ENCODE data around the gene IGSF23.
"Not testable (repeated sequence)": the region's sequence is repeated elsewhere in the genome, so short reads cannot be mapped to it uniquely, and the experiment has no call there.

The IGSF23 gene

DNA sequence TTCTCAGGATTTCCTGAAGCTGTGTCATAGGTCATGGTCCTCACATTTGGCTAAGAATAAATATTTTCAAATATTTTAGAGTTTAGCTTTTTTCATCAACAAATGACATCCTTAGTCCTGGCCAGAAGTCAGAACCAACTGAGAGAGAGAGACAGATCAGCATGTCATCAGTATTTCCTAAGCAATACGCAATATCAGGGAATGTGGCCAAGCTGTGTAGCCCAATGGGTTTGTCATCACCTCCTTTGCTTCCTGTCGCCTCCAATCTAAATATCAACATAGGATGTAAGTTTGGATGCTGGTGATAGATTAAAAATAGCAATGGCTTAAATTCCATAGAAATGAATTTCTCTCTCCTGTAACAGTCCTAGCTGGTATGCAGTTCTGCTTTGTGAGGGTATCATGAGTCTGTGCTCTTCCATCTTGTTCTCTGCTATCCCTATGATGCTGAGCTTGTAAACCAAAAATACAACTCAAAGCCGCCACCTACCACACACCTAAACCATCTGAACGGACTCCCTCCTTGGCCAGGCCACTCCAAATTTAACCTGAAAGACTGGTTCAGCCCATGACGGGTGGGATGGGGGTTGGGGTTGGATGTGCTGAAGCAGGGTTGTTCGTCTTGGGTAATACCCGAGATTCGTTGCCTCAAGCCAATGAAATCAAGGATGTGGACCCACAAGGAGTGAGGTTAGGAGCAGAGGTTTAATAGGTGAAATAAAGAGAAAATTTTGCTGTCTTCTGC lies 10.0 kb upstream of the IGSF23 start:
- Histone ChIP-seq H3K27ac (ENCODE audit: low read length) (no peak overlapping the region), H3K27me3 (ENCODE audit: low read depth, low read length) (no peaks in the 10 kb centered on the region), H3K36me3 (ENCODE audit: control insufficient read depth in 1 of 2, insufficient read depth in 2 of 2, low read length in 2 of 2) (no peaks in the 10 kb centered on the region), H3K4me3 (ENCODE audit: low read depth in 1 of 2, low read length in 2 of 2) (no peak overlapping the region), H3K4me1 (ENCODE audit: control insufficient read depth in 1 of 2, insufficient read depth in 2 of 2, low read length in 2 of 2) (peaks cover 0 to 6% of the 10 kb centered on the region in 2 donors), H3K9me3 (ENCODE audit: control insufficient read depth in 1 of 2, low read length in 2 of 2) (peaks cover 0 to 5% of the 10 kb centered on the region in 2 donors)

DNA sequence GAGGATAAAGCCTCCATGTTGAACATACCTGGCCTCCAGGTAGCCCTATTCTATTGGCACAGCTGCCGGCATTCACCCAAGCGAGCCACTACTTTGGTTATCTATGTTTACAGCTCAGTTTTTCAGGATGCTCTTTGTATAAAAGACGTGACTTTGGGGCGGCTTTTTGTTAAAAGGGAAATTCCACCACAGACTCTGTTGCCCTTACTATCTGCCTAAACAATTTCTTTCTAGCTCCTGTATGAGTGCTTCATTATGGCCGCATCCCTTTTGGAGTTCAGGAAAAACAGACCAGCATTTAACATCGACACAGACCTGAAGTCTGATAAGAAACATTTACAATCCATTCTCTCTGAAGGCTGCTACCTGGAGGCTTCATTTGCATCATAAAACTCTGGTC lies 9.1 kb upstream of the IGSF23 start:
- Histone ChIP-seq H3K4me1 (ENCODE audit: control insufficient read depth in 1 of 2, insufficient read depth in 2 of 2, low read length in 2 of 2) (peaks cover 0 to 6% of the 10 kb centered on the region in 2 donors), H3K27ac (ENCODE audit: low read length) (no peak overlapping the region), H3K36me3 (ENCODE audit: control insufficient read depth in 1 of 2, insufficient read depth in 2 of 2, low read length in 2 of 2) (no peaks in the 10 kb centered on the region), H3K4me3 (ENCODE audit: low read depth in 1 of 2, low read length in 2 of 2) (no peak overlapping the region), H3K9me3 (ENCODE audit: control insufficient read depth in 1 of 2, low read length in 2 of 2) (peaks cover 0 to 2% of the 10 kb centered on the region in 2 donors), H3K27me3 (ENCODE audit: low read depth, low read length) (no peaks in the 10 kb centered on the region)

DNA sequence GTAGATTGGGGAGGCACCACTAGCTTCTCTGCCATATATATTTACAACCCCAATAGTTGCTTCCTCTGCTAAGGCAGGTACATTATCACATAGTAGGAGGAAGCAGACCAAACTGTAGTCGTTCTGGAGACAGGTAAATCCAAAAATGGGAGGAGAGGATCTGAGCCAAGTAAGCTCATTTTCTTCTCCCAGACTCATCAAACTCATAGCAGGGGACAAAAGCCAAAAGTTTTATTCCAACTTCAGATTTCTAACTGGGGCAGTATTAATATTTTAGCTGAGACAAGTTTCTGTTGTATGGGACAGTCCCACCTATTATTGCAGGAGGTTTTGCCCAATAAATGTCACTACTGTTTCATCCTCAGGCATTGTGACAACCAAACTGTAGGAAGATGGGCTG lies 7.8 kb upstream of the IGSF23 start:
- Histone ChIP-seq H3K27me3 (ENCODE audit: low read depth, low read length) (no peaks in the 10 kb centered on the region), H3K9me3 (ENCODE audit: control insufficient read depth in 1 of 2, low read length in 2 of 2) (no peaks in the 10 kb centered on the region), H3K36me3 (ENCODE audit: control insufficient read depth in 1 of 2, insufficient read depth in 2 of 2, low read length in 2 of 2) (no peaks in the 10 kb centered on the region), H3K27ac (ENCODE audit: low read length) (no peak overlapping the region), H3K4me3 (ENCODE audit: low read depth in 1 of 2, low read length in 2 of 2) (no peak overlapping the region), H3K4me1 (ENCODE audit: control insufficient read depth in 1 of 2, insufficient read depth in 2 of 2, low read length in 2 of 2) (peaks cover 0 to 6% of the 10 kb centered on the region in 2 donors)

DNA sequence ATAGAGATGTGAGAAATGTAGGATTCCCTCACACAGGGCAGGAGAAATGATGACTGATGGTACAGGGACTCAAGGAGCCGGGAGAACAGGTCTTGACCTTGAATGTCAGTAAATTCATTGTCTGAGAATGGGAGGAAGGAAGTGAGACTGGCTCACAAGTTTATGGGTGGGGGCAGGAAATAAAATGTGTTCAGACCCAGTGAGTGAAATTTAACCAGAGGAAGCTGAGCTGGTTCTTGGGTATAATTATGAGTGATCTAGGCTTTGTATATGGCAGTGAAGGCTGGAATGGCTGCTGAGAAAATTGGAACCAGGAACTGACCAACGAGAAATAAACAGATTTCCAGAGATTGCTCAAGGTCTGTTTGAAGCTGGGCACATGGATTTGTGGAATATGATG lies 6.3 kb upstream of the IGSF23 start:
- no peaks in the 10 kb centered on the region for H3K27me3 ChIP-seq (ENCODE audit: low read depth, low read length)

DNA sequence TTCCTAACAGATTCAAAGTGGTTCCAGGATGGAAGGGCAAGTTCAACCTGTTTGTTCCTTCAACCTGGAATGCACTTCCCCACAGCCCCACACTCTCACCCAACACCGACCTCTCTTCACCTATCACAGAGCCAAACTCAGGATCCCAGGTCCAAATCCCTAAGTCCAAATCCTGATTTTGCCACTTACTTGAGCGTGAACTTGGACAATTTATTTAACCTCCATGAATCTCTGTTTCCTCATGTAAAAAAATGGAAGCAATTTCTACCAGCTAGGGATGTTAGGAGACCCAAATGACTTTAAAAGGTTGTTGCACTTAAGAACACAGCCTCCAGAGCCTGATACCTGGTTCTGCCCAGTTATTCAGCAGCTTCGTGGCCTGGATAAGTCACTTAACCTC lies 5.4 kb upstream of the IGSF23 start:
- Histone ChIP-seq H3K4me1 (ENCODE audit: control insufficient read depth in 1 of 2, insufficient read depth in 2 of 2, low read length in 2 of 2) (peaks cover 0 to 6% of the 10 kb centered on the region in 2 donors), H3K4me3 (ENCODE audit: low read depth in 1 of 2, low read length in 2 of 2) (no peak overlapping the region), H3K27ac (ENCODE audit: low read length) (no peak overlapping the region), H3K36me3 (ENCODE audit: control insufficient read depth in 1 of 2, insufficient read depth in 2 of 2, low read length in 2 of 2) (no peaks in the 10 kb centered on the region), H3K27me3 (ENCODE audit: low read depth, low read length) (no peaks in the 10 kb centered on the region), H3K9me3 (ENCODE audit: control insufficient read depth in 1 of 2, low read length in 2 of 2) (no peaks in the 10 kb centered on the region)

More for the DNA sequence above, 6.3 kb upstream of the IGSF23 start:
- H3K36me3 ChIP-seq (ENCODE audit: control insufficient read depth in 1 of 2, insufficient read depth in 2 of 2, low read length in 2 of 2), result no peaks in the 10 kb centered on the region
- no peak overlapping the region for H3K4me3 ChIP-seq (ENCODE audit: low read depth in 1 of 2, low read length in 2 of 2)
- peaks cover 0 to 6% of the 10 kb centered on the region in 2 donors for H3K4me1 ChIP-seq (ENCODE audit: control insufficient read depth in 1 of 2, insufficient read depth in 2 of 2, low read length in 2 of 2)
- H3K9me3 ChIP-seq (ENCODE audit: control insufficient read depth in 1 of 2, low read length in 2 of 2), result no peaks in the 10 kb centered on the region
- H3K27ac ChIP-seq (ENCODE audit: low read length), result no peak overlapping the region

DNA sequence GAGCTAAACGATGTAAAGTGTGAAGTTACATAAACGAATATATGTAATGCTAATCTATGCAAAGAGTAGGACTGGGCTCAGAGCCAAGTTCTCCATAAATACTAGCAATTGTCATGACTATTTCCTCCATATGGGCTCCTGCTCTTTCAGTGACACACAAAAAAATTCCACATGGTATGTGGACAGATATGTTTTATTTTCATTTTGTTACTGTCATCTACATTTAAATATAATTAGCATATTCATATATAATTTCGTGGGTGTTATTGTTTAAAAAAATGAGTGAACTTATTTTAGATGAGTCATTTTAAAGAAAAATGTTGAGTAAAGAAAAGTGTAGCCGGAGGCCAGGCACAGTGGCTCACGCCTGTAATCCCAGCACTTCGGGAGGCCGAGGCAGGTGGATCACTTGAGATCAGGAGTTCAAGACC lies 5.0 kb upstream of the IGSF23 start:
- H3K27ac ChIP-seq (ENCODE audit: low read length), result no peak overlapping the region
- no peaks in the 10 kb centered on the region for H3K27me3 ChIP-seq (ENCODE audit: low read depth, low read length)
- H3K9me3 ChIP-seq (ENCODE audit: control insufficient read depth in 1 of 2, low read length in 2 of 2), result no peaks in the 10 kb centered on the region
- peaks cover 0 to 6% of the 10 kb centered on the region in 2 donors for H3K4me1 ChIP-seq (ENCODE audit: control insufficient read depth in 1 of 2, insufficient read depth in 2 of 2, low read length in 2 of 2)
- no peaks in the 10 kb centered on the region for H3K36me3 ChIP-seq (ENCODE audit: control insufficient read depth in 1 of 2, insufficient read depth in 2 of 2, low read length in 2 of 2)
- no peak overlapping the region for H3K4me3 ChIP-seq (ENCODE audit: low read depth in 1 of 2, low read length in 2 of 2)

DNA sequence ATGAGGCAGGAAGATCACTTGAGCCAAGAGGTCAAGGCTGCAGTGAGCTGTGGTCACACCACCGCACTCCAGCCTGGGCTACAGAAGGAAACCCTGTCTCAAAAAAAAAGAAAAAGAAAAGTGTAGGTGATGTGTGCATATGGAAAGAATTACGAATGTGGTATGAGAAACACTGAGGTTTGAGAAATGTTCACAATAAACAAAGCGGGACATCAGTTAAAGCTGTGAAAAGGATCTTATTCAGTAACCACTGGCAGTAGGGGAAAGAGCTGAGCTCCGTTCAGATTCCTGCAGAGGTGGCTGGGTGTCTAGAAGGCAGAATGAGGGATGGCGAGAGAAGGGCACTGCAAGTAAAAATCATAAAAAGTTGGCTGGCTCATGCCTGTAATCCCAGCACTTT lies 4.1 kb upstream of the IGSF23 start:
- Histone ChIP-seq H3K27me3 (ENCODE audit: low read depth, low read length) (no peaks in the 10 kb centered on the region), H3K4me3 (ENCODE audit: low read depth in 1 of 2, low read length in 2 of 2) (no peak overlapping the region), H3K4me1 (ENCODE audit: control insufficient read depth in 1 of 2, insufficient read depth in 2 of 2, low read length in 2 of 2) (peaks cover 0 to 6% of the 10 kb centered on the region in 2 donors), H3K27ac (ENCODE audit: low read length) (no peak overlapping the region), H3K36me3 (ENCODE audit: control insufficient read depth in 1 of 2, insufficient read depth in 2 of 2, low read length in 2 of 2) (no peaks in the 10 kb centered on the region), H3K9me3 (ENCODE audit: control insufficient read depth in 1 of 2, low read length in 2 of 2) (no peaks in the 10 kb centered on the region)

DNA sequence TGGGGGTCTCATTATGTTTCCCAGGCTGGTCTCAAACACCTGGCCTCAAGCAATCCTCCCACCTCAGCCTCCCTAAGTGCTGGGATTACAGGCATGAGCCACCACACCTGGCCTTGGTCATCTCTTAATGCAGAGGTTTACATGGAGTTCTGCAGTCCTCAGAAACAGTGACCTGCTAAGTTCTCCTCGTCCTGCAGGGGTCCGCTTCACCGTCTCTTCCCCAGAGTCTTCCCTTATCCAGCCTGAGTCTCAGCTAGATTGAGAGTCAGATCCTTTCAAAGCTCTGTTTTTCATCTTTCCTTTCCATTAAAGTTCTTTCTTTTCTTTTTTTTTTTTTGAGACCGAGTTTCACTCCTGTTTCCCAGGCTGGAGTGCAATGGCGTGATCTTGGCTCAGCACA lies 2.9 kb upstream of the IGSF23 start:
- H3K4me1 ChIP-seq (ENCODE audit: control insufficient read depth in 1 of 2, insufficient read depth in 2 of 2, low read length in 2 of 2); H3K9me3 ChIP-seq (ENCODE audit: control insufficient read depth in 1 of 2, low read length in 2 of 2); H3K27me3 ChIP-seq (ENCODE audit: low read depth, low read length); H3K36me3 ChIP-seq (ENCODE audit: control insufficient read depth in 1 of 2, insufficient read depth in 2 of 2, low read length in 2 of 2); H3K4me3 ChIP-seq (ENCODE audit: low read depth in 1 of 2, low read length in 2 of 2); H3K27ac ChIP-seq (ENCODE audit: low read length): not testable (repeated sequence)

DNA sequence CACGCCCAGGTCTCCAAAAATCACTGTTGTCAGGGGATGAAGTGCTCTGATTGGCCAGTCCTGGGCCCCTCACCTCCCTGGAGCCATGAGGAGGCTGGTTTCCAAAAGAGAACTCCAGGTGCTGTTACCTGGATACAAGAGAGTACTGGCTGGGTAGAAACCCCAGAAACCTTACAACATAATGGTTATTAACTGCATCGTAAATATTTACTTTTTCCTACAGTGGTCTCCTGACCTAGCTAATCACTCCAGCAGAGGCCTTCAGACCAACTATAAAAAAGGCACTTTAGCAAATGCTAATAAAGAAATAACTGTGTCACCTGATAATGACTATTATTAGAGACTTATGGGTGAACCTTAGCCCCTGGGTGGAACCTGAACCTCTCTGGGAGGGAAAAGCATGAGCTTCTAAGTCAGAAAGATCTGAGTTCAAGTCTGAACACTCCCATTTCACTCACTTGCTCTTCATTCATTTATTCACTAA lies 1.5 kb upstream of the IGSF23 start:
- Histone ChIP-seq H3K4me3 (ENCODE audit: low read depth in 1 of 2, low read length in 2 of 2) (no peak overlapping the region), H3K4me1 (ENCODE audit: control insufficient read depth in 1 of 2, insufficient read depth in 2 of 2, low read length in 2 of 2) (peaks cover 0 to 6% of the 10 kb centered on the region in 2 donors), H3K27ac (ENCODE audit: low read length) (peak overlapping the region; percentile 19)

DNA sequence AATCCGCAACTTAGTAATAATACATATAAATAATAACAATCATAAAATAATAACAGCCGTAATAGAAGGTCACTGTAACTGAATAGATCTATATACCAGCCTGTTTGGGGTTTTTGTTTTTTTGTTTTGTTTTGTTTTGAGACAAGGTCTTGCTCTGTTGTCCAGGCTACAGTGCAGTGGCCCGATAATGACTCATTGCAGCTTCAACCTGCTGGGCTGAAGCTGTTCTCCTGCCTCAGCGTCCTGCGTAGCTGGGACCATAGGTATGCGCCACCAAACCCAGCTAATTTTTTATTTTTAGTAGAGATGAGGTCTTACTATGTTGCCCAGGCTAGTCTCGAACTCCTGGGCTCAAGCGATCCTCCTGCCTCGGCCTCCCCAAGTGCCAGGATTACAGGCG lies 950 bp downstream of the IGSF23 start:
- no peaks in the 10 kb centered on the region for H3K4me1 ChIP-seq (ENCODE audit: control insufficient read depth in 1 of 2, insufficient read depth in 2 of 2, low read length in 2 of 2)
- H3K36me3 ChIP-seq (ENCODE audit: control insufficient read depth in 1 of 2, insufficient read depth in 2 of 2, low read length in 2 of 2), result no peaks in the 10 kb centered on the region
- H3K9me3 ChIP-seq (ENCODE audit: control insufficient read depth in 1 of 2, low read length in 2 of 2), result no peaks in the 10 kb centered on the region
- H3K27me3 ChIP-seq (ENCODE audit: low read depth, low read length), result no peaks in the 10 kb centered on the region
- no peak overlapping the region for H3K27ac ChIP-seq (ENCODE audit: low read length)
- no peak overlapping the region for H3K4me3 ChIP-seq (ENCODE audit: low read depth in 1 of 2, low read length in 2 of 2)

More for the DNA sequence above, 1.5 kb upstream of the IGSF23 start:
- H3K9me3 ChIP-seq (ENCODE audit: control insufficient read depth in 1 of 2, low read length in 2 of 2), result no peaks in the 10 kb centered on the region
- H3K27me3 ChIP-seq (ENCODE audit: low read depth, low read length), result no peaks in the 10 kb centered on the region
- H3K36me3 ChIP-seq (ENCODE audit: control insufficient read depth in 1 of 2, insufficient read depth in 2 of 2, low read length in 2 of 2), result no peaks in the 10 kb centered on the region

DNA sequence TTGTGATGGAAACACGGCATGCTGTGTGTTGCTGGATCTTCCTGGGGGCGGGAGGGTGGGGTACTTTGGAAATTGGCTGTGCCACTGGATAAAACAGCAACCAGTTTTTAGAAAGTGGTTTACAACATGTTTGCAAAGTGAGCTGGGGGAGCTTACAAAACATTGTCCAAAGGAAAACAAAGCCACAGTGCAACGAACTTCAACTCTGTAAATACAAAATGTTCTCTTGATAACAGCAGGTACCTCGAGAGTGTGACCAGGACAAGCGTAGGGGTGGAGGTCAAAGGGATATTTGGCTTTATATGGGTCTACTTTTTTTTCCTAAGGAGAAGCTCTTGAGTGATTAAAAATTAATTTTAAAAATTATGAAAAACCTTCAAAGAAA lies 2.5 kb downstream of the IGSF23 start:
- no peaks in the 10 kb centered on the region for H3K4me1 ChIP-seq (ENCODE audit: control insufficient read depth in 1 of 2, insufficient read depth in 2 of 2, low read length in 2 of 2)
- no peaks in the 10 kb centered on the region for H3K9me3 ChIP-seq (ENCODE audit: control insufficient read depth in 1 of 2, low read length in 2 of 2)
- H3K27ac ChIP-seq (ENCODE audit: low read length), result no peak overlapping the region
- no peaks in the 10 kb centered on the region for H3K36me3 ChIP-seq (ENCODE audit: control insufficient read depth in 1 of 2, insufficient read depth in 2 of 2, low read length in 2 of 2)
- no peak overlapping the region for H3K4me3 ChIP-seq (ENCODE audit: low read depth in 1 of 2, low read length in 2 of 2)
- no peaks in the 10 kb centered on the region for H3K27me3 ChIP-seq (ENCODE audit: low read depth, low read length)
